CD14-positive monocyte (primary cell): Measurements from ENCODE around the gene PATE4. TPM values are rescaled to one million over a fixed set of nuclear protein-coding genes. Genes with fewer than 3 reads are reported as not detected.

ENCODE experiments used
- DNase-seq, 3 donors: peaks; one replicate each; pipeline ENCODE4 v3.0.0-alpha.2; 2011 to 2022
- H2AFZ ChIP-seq: 2 replicates; pipeline ENCODE4 v1.6.0; 2012; ENCODE audit warnings: mild to moderate bottlenecking, low read depth, low read length, inconsistent platforms; ENCODE audit not compliant: insufficient read depth, poor library complexity, severe bottlenecking
- H3K27ac ChIP-seq, 2 donors: 1 replicate in 1 of 2; 2 replicates in 1 of 2; pipeline ENCODE4 v1.5.1; 2012 to 2013; ENCODE audit warnings: low read length in 2 of 2, control low read depth in 1 of 2, inconsistent platforms in 1 of 2, low read depth in 1 of 2, mild to moderate bottlenecking in 1 of 2
- H3K27me3 ChIP-seq, 2 donors: one replicate each; pipeline versions ENCODE4 v1.6.0 to v1.6.1; 2011 to 2013; ENCODE audit warnings: low read length in 2 of 2; ENCODE audit not compliant: control insufficient read depth in 2 of 2, insufficient read depth in 2 of 2
- H3K36me3 ChIP-seq, 2 donors: replicated peaks in 1 of 2; 1 replicate in 1 of 2; 2 replicates in 1 of 2; pipeline versions ENCODE4 v1.5.1 to v1.6.1; 2012 to 2013; ENCODE audit warnings: low read length in 2 of 2, control low read depth in 1 of 2, inconsistent platforms in 1 of 2, mild to moderate bottlenecking in 1 of 2; ENCODE audit not compliant: insufficient read depth in 2 of 2, control insufficient read depth in 1 of 2
- H3K4me1 ChIP-seq, 2 donors: 1 replicate in 1 of 2; 2 replicates in 1 of 2; pipeline versions ENCODE4 v1.5.1 to v1.6.1; 2012 to 2013; ENCODE audit warnings: low read length in 2 of 2, control low read depth in 1 of 2, inconsistent platforms in 1 of 2, mild to moderate bottlenecking in 1 of 2, moderate library complexity in 1 of 2; ENCODE audit not compliant: insufficient read depth in 2 of 2, control insufficient read depth in 1 of 2
- H3K4me2 ChIP-seq: replicated peaks from 2 replicates; pipeline ENCODE3; 2012; ENCODE audit warnings: low read length, moderate library complexity, mild to moderate bottlenecking; ENCODE audit not compliant: poor library complexity, severe bottlenecking; ENCODE audit errors: extremely low read depth
- H3K4me3 ChIP-seq, 3 experiments: fragments of 200-600 bp in 1 of 3; sonication (generic) in 1 of 3; replicated peaks in 1 of 3; 1 replicate in 2 of 3; 2 replicates in 1 of 3; pipeline ENCODE4 v1.5.1; 2011 to 2013; ENCODE audit warnings: low read length in 3 of 3, mild to moderate bottlenecking in 3 of 3, control low read depth in 2 of 3, low read depth in 2 of 3, inconsistent platforms in 1 of 3, moderate library complexity in 1 of 3
- H3K79me2 ChIP-seq: 2 replicates; pipeline ENCODE4 v1.6.0; 2012; ENCODE audit warnings: mild to moderate bottlenecking, control low read depth, inconsistent platforms, low read length, moderate library complexity; ENCODE audit not compliant: insufficient read depth
- H3K9ac ChIP-seq: 2 replicates; pipeline ENCODE4 v1.6.0; 2017; ENCODE audit warnings: low read length, mild to moderate bottlenecking; ENCODE audit not compliant: insufficient read depth, poor library complexity, severe bottlenecking
- H3K9me3 ChIP-seq, 2 donors: replicated peaks in 1 of 2; 1 replicate in 1 of 2; 2 replicates in 1 of 2; pipeline versions ENCODE4 v1.5.1 to v1.6.1; 2012 to 2013; ENCODE audit warnings: low read length in 2 of 2, control low read depth in 1 of 2; ENCODE audit not compliant: control insufficient read depth in 1 of 2, insufficient read depth in 1 of 2
- H4K20me1 ChIP-seq: 2 replicates; pipeline ENCODE4 v1.6.0; 2012; ENCODE audit warnings: mild to moderate bottlenecking, low read length, control low read depth, moderate library complexity; ENCODE audit not compliant: insufficient read depth
- H3K27ac Mint-ChIP-seq, 7 donors: one replicate each; pipeline ENCODE4 v1.8.0; 2020; ENCODE audit warnings: mild to moderate bottlenecking in 7 of 7, mixed read lengths in 7 of 7, moderate library complexity in 6 of 7, inconsistent platforms in 2 of 7
- H3K27me3 Mint-ChIP-seq, 3 donors: one replicate each; pipeline ENCODE4 v1.8.0; 2021 to 2022; ENCODE audit warnings: low read depth in 3 of 3, mild to moderate bottlenecking in 3 of 3, mixed read lengths in 3 of 3, moderate library complexity in 3 of 3, inconsistent platforms in 1 of 3
- H3K36me3 Mint-ChIP-seq, 2 donors: one replicate each; pipeline ENCODE4 v1.8.0; 2020; ENCODE audit warnings: mixed read lengths in 2 of 2, inconsistent platforms in 1 of 2, mild to moderate bottlenecking in 1 of 2
- H3K4me1 Mint-ChIP-seq: one replicate; pipeline ENCODE4 v1.8.0; 2020; ENCODE audit warnings: mild to moderate bottlenecking, mixed read lengths
- H3K4me3 Mint-ChIP-seq, 2 donors: one replicate each; pipeline ENCODE4 v1.8.0; 2020; ENCODE audit warnings: mild to moderate bottlenecking in 2 of 2, mixed read lengths in 2 of 2, moderate library complexity in 1 of 2
- H3K9me3 Mint-ChIP-seq, 7 donors: one replicate each; pipeline ENCODE4 v1.8.0; 2020 to 2022; ENCODE audit warnings: mixed read lengths in 7 of 7, mild to moderate bottlenecking in 6 of 7, moderate library complexity in 6 of 7, inconsistent platforms in 2 of 7
- WGBS: methylation state at CpG from one replicate; pipeline ENCODE4 v1.1.5; 2013; ENCODE audit warnings: missing lambda C conversion rate; ENCODE audit not compliant: insufficient coverage; 5-methylcytosine and 5-hydroxymethylcytosine counted together
- intact Hi-C, 2 donors: fragments of 100-400 bp; cut with micrococcal nuclease; formaldehyde crosslinking; loops; one replicate each; pipeline versions ENCODE4 v1.15.0 to v1.15.1; 2023
- polyA plus RNA-seq, 3 donors: library from polyadenylated mRNA; depleted of rRNA in 1 of 3; unstranded in 2 of 3; stranded (reverse) in 1 of 3; fragments of 300-500 nt in 2 of 3; fragments of >200 nt in 1 of 3; fragmentation: Illumina TruSeq in 2 of 3; gene quantifications; 1 replicate in 2 of 3; 2 replicates in 1 of 3; pipeline ENCODE4 v1.2.3, GENCODE V29; 2012 to 2021
- TF ChIP-seq, protein P1 (sequence below): fragments of 200-600 bp; IDR thresholded peaks from one replicate; pipeline ENCODE4 v1.8.0; 2022; ENCODE audit warnings: antibody characterized with exemption, mild to moderate bottlenecking

PATE4 gene
- polyA plus RNA-seq, 3 donors: not detected

DNA sequence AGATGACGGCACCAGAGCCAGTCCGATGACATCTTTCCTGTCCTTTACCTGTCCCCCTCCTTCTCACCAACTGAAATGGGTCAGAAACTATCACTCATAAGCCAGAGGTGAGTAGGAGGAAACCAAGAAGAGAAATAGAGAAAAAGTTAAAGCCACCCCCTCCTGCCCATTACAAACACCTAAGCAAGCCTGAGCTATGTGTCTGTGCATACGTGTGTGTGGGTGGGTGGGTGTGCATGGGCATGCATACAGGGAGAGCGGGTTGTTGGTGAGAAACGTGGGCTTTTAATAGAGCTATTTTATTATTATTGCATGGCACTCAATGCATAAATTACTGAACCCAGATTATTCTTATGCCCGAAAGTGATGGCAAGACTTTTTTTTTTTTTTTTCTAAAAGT lies 2.6 kb downstream of the PATE4 start:
- Histone ChIP-seq H3K9me3 (peaks cover 0 to 4% of the 10 kb centered on the region in 2 donors), H3K27me3 (no peaks in the 10 kb centered on the region), H4K20me1 (no peaks in the 10 kb centered on the region), H3K4me1 (no peaks in the 10 kb centered on the region), H3K27ac (no peak overlapping the region), H3K79me2 (no peaks in the 10 kb centered on the region), H3K4me2 (no peak overlapping the region), H3K4me3 (no peak overlapping the region), H3K36me3 (no peaks in the 10 kb centered on the region), H3K9ac (no peak overlapping the region), H2AFZ (no peak overlapping the region)
- no peak overlapping the region for H3K4me3 Mint-ChIP-seq
- DNase-seq: no peak
- no peak overlapping the region for H3K27ac Mint-ChIP-seq
- peaks cover 3 to 8% (median 4%) of the 10 kb centered on the region in 7 donors for H3K9me3 Mint-ChIP-seq
- TF ChIP-seq, protein P1, sequence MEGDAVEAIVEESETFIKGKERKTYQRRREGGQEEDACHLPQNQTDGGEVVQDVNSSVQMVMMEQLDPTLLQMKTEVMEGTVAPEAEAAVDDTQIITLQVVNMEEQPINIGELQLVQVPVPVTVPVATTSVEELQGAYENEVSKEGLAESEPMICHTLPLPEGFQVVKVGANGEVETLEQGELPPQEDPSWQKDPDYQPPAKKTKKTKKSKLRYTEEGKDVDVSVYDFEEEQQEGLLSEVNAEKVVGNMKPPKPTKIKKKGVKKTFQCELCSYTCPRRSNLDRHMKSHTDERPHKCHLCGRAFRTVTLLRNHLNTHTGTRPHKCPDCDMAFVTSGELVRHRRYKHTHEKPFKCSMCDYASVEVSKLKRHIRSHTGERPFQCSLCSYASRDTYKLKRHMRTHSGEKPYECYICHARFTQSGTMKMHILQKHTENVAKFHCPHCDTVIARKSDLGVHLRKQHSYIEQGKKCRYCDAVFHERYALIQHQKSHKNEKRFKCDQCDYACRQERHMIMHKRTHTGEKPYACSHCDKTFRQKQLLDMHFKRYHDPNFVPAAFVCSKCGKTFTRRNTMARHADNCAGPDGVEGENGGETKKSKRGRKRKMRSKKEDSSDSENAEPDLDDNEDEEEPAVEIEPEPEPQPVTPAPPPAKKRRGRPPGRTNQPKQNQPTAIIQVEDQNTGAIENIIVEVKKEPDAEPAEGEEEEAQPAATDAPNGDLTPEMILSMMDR: no peak
- intact Hi-C loops: no loop called here
- no peaks in the 10 kb centered on the region for H3K4me1 Mint-ChIP-seq
- H3K27me3 Mint-ChIP-seq: peaks cover 5 to 11% (median 9%) of the 10 kb centered on the region in 3 donors
- no peaks in the 10 kb centered on the region for H3K36me3 Mint-ChIP-seq
- no CpG with 5 or more reads among the region's 6 CpGs for WGBS

DNA sequence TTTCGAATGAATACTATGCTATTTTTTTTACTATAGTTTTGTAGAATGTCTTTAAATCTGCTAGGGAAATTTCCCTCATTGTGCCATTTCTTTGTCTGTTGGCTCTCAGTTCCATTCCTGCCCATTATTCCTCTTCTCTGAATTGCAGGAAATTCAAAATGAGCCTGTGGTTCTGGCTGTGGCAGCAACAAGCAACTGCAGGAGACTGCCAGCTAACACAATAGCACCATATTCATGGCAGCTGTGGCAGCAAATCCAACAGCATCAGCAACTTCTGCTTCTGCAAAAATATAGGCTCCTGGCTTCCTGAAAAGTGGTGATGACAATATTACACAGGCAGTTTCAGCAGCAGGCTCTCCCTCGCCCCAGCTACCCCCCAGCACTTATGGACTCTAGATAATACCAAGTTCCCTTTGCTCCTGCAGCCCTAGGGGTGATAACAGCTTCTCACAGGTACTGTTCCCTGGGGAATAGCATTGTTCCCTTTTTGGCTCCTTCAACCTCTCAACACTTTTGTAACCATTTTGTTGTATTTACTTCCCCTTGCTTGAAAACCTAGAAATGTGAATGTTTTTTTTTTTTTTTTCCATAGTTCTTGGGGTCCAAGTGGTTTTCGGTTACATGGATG lies 9.3 kb downstream of the PATE4 start:
- no peaks in the 10 kb centered on the region for H4K20me1 ChIP-seq
- no peak overlapping the region for H3K4me2 ChIP-seq
- H2AFZ ChIP-seq: no peak overlapping the region
- Mint-ChIP-seq H3K9me3 (peaks cover 16 to 35% (median 22%) of the 10 kb centered on the region in 7 donors), H3K4me1 (no peaks in the 10 kb centered on the region), H3K36me3 (no peaks in the 10 kb centered on the region), H3K4me3 (no peak overlapping the region), H3K27ac (no peak overlapping the region), H3K27me3 (peaks cover 0 to 6% (median 4%) of the 10 kb centered on the region in 3 donors)
- H3K79me2 ChIP-seq: no peaks in the 10 kb centered on the region
- 100% methylated on average over 1 of the region's 3 CpGs for WGBS
- no peaks in the 10 kb centered on the region for H3K4me1 ChIP-seq
- no peaks in the 10 kb centered on the region for H3K36me3 ChIP-seq
- intact Hi-C loops: no loop called here
- no peak for DNase-seq
- no peaks in the 10 kb centered on the region for H3K27me3 ChIP-seq
- no peak overlapping the region for H3K27ac ChIP-seq
- no peak overlapping the region for H3K4me3 ChIP-seq
- H3K9ac ChIP-seq: no peak overlapping the region
- TF ChIP-seq, protein P1: no peak
- peaks cover 20 to 23% of the 10 kb centered on the region in 2 donors for H3K9me3 ChIP-seq
